Cerebellar nuclear complex (tissue), 1 donor: ENCODE results near the gene IFT81.

Experiments
- DNase-seq, 2 experiments: peaks; one replicate each; lab custom pipeline; 2025; lab: John Stamatoyannopoulos, UW

IFT81 gene

GRCh38 chr12:110149086-110149660 is 25.0 kb downstream of the IFT81 start:
- DNase-seq, result no peak

GRCh38 chr12:110156766-110157165 is 32.6 kb downstream of the IFT81 start:
- DNase-seq, result no peak

- no peak for DNase-seq
Observed at GRCh38 chr12:110157539-110157938, 33.4 kb downstream of the IFT81 start.

- no peak for DNase-seq
Observed at GRCh38 chr12:110159671-110160245, 35.6 kb downstream of the IFT81 start.

- DNase-seq, result no peak
Observed at GRCh38 chr12:110165540-110166159, 41.5 kb downstream of the IFT81 start.

- no peak for DNase-seq
Observed at GRCh38 chr12:110168732-110169455, 44.7 kb downstream of the IFT81 start.

- no peak for DNase-seq
Observed at GRCh38 chr12:110170535-110171185, 46.5 kb downstream of the IFT81 start.

- DNase-seq, result no peak
Observed at GRCh38 chr12:110171186-110171538, 47.0 kb downstream of the IFT81 start.

- no peak for DNase-seq
Observed at GRCh38 chr12:110171636-110172035, 47.5 kb downstream of the IFT81 start.

- no peak for DNase-seq
Observed at GRCh38 chr12:110174373-110174996, 50.3 kb downstream of the IFT81 start.

- no peak for DNase-seq
Observed at GRCh38 chr12:110175201-110175600, 51.0 kb downstream of the IFT81 start.

GRCh38 chr12:110176745-110177144 is 52.6 kb downstream of the IFT81 start:
- DNase-seq, result no peak

GRCh38 chr12:110179291-110179690 is 55.1 kb downstream of the IFT81 start:
- DNase-seq, result no peak

GRCh38 chr12:110180591-110181005 is 56.4 kb downstream of the IFT81 start:
- DNase-seq, result no peak

- DNase-seq, result no peak
Observed at GRCh38 chr12:110182281-110182680, 58.1 kb downstream of the IFT81 start.

GRCh38 chr12:110183386-110183785 is 59.2 kb downstream of the IFT81 start:
- DNase-seq, result no peak

GRCh38 chr12:110185626-110186025 is 61.5 kb downstream of the IFT81 start:
- DNase-seq, result no peak

GRCh38 chr12:110186059-110186458 is 61.9 kb downstream of the IFT81 start:
- no peak for DNase-seq

GRCh38 chr12:110193196-110193595 is 69.0 kb downstream of the IFT81 start:
- DNase-seq, result no peak

GRCh38 chr12:110197003-110197402 is 72.8 kb downstream of the IFT81 start:
- no peak for DNase-seq

- DNase-seq, result no peak
Observed at GRCh38 chr12:110198386-110198785, 74.2 kb downstream of the IFT81 start.
